K562 (cell line): ENCODE data around the gene LRP10. TPM values are rescaled to one million over a fixed set of nuclear protein-coding genes. Genes with fewer than 3 reads are reported as not detected.

ENCODE experiments used
- FOXK1 ChIP-seq: sonication (generic); formaldehyde crosslinking; IDR thresholded peaks from 2 replicates; pipeline ENCODE4 v1.8.0; 2022; ENCODE audit warnings: missing genetic modification reagents, mild to moderate bottlenecking, borderline replicate concordance
- GTF2E2 ChIP-seq: fragments of 200-800 bp; sonication (Bioruptor generic); IDR thresholded peaks from 2 replicates; pipeline ENCODE4 v1.6.1; 2016; ENCODE audit warnings: missing genetic modification characterization, missing compliant biosample characterization
- HMG20B ChIP-seq: fragments of 250-450 bp; sonication (Bioruptor Pico); IDR thresholded peaks from 2 replicates; pipeline ENCODE4 v1.5.0; 2021; ENCODE audit warnings: mild to moderate bottlenecking
- MED1 ChIP-seq: sonication (generic); formaldehyde crosslinking; IDR thresholded peaks from 2 replicates; pipeline ENCODE4 v1.8.1; 2023; ENCODE audit warnings: missing genetic modification reagents, borderline replicate concordance
- PCBP1 ChIP-seq: fragments of 200-400 bp; formaldehyde crosslinking; IDR thresholded peaks from 2 replicates; pipeline ENCODE4 v1.6.1; 2018; ENCODE audit warnings: mild to moderate bottlenecking, low read depth, low read length; ENCODE audit not compliant: poor library complexity, severe bottlenecking
- RBM15 ChIP-seq: fragments of 200-400 bp; formaldehyde crosslinking; IDR thresholded peaks from 2 replicates; pipeline ENCODE4 v1.6.1; 2018; ENCODE audit warnings: mild to moderate bottlenecking, low read length, moderate library complexity; ENCODE audit not compliant: insufficient read depth
- SMAD3 ChIP-seq: fragments of 450-650 bp; formaldehyde crosslinking; conservative IDR thresholded peaks from 2 replicates; pipeline ENCODE4 v1.4.0; 2020; ENCODE audit warnings: mild to moderate bottlenecking
- STAT5A ChIP-seq: IDR thresholded peaks from 2 replicates; pipeline ENCODE4 v1.6.1; 2012; ENCODE audit warnings: low read length, inconsistent platforms, borderline replicate concordance
- polyA plus RNA-seq, 8 experiments: library from polyadenylated mRNA; depleted of rRNA in 4 of 8; stranded (reverse) in 5 of 8; unstranded in 3 of 8; fragments of >200 nt; fragmentation: Nextera tagmentation in 2 of 8; fragmentation: Illumina TruSeq in 1 of 8; extraction: Ambion mirVana in 2 of 8; extraction: Trizol in 1 of 8; gene quantifications; 2 replicates each; pipeline versions ENCODE4 v1.2.1 to v1.2.3, GENCODE V29; 2011 to 2014; ENCODE audit warnings: inconsistent platforms in 1 of 8, missing spikeins in 1 of 8
- total RNA-seq, 7 experiments: library from RNA; depleted of rRNA in 6 of 7; stranded (reverse); fragments of >200 nt in 6 of 7; fragmentation: Illumina TruSeq in 2 of 7; extraction: Trizol in 2 of 7; gene quantifications; 2 replicates each; pipeline versions ENCODE4 v1.2.1 to v1.2.3, GENCODE V29; 2011 to 2021; ENCODE audit warnings: low replicate concordance in 1 of 7
- TF ChIP-seq, protein P1 (sequence below), 3 experiments: fragments of 200-800 bp in 1 of 3; fragments of 250-450 bp in 1 of 3; fragments of 450-650 bp in 1 of 3; sonication (Bioruptor Pico) in 1 of 3; sonication (Bioruptor generic) in 1 of 3; formaldehyde crosslinking in 1 of 3; IDR thresholded peaks; 2 replicates each; pipeline versions ENCODE4 v1.6.1 to v1.8.0; 2016 to 2022; ENCODE audit warnings: mild to moderate bottlenecking in 2 of 3, missing genetic modification characterization in 2 of 3, missing compliant biosample characterization in 1 of 3, moderate library complexity in 1 of 3
- TF ChIP-seq, protein P2 (sequence below), 2 experiments: fragments of 450-650 bp in 1 of 2; IDR thresholded peaks; 2 replicates each; pipeline ENCODE4 v1.6.1; 2011 to 2017; ENCODE audit warnings: low read depth in 2 of 2, antibody characterized with exemption in 1 of 2, borderline replicate concordance in 1 of 2, low read length in 1 of 2, mild to moderate bottlenecking in 1 of 2, mixed read lengths in 1 of 2; ENCODE audit not compliant: control insufficient read depth in 1 of 2
- TF ChIP-seq, protein P3 (sequence below): sonication (generic); formaldehyde crosslinking; IDR thresholded peaks from 2 replicates; pipeline ENCODE4 v1.8.0; 2023; ENCODE audit warnings: missing genetic modification reagents, mild to moderate bottlenecking, borderline replicate concordance

The LRP10 gene
- total and polyA plus RNA-seq, 9 of the 15 experiments (the other 6 are each of a cell fraction or from before 2014, with no cell fraction given), result 1.3 to 45.5 (median 10.9) TPM

DNA sequence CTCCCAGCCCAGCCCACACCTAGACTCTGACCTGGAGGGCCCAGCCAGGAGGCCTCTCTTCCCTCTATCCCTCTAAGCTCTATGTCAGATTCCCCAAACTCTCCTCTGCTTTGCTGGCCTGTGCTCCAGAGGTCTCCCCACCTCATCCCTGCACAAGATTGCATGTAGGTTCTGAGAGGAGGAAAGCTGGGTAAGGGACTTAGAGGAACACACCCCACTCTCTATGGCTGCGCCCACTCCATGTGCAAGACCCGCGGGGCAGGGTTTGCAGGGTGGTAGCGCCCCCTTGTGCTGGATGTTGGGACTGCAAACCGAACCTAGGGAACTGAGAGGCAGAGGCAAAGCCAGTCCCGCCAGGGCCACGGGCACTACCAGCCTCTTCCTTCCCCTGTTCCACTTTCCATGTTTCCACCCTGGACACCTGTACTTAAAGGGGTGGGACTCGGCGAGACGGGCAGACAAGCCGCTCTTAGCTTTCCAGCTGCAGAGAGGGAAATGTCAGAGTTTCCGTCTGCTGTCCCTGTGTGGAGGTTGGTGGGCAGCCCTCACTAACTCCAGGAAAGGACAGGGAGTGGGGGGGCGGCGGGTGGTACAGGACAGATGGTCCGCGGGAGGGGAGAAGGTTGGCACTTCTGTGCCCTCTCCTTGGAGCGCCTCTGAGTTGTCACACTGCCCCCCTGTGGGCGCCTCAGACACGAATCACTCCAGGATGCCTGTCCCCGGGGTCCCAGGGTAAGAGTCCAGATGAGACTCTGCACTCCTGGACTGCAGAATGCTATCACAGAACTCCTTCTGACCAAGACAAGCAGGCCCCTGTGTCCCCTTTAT lies 18.4 kb upstream of the LRP10 start (continued):
- TF ChIP-seq, protein P1, sequence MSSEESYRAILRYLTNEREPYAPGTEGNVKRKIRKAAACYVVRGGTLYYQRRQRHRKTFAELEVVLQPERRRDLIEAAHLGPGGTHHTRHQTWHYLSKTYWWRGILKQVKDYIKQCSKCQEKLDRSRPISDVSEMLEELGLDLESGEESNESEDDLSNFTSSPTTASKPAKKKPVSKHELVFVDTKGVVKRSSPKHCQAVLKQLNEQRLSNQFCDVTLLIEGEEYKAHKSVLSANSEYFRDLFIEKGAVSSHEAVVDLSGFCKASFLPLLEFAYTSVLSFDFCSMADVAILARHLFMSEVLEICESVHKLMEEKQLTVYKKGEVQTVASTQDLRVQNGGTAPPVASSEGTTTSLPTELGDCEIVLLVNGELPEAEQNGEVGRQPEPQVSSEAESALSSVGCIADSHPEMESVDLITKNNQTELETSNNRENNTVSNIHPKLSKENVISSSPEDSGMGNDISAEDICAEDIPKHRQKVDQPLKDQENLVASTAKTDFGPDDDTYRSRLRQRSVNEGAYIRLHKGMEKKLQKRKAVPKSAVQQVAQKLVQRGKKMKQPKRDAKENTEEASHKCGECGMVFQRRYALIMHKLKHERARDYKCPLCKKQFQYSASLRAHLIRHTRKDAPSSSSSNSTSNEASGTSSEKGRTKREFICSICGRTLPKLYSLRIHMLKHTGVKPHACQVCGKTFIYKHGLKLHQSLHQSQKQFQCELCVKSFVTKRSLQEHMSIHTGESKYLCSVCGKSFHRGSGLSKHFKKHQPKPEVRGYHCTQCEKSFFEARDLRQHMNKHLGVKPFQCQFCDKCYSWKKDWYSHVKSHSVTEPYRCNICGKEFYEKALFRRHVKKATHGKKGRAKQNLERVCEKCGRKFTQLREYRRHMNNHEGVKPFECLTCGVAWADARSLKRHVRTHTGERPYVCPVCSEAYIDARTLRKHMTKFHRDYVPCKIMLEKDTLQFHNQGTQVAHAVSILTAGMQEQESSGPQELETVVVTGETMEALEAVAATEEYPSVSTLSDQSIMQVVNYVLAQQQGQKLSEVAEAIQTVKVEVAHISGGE (CRISPR knock-in tag; IDR thresholded peaks at IDR 0.05), result no peak
- TF ChIP-seq FOXK1 (CRISPR knock-in tag), result peak; percentile 34; the same call in 1 of the 2 replicates
- TF ChIP-seq, protein P2, sequence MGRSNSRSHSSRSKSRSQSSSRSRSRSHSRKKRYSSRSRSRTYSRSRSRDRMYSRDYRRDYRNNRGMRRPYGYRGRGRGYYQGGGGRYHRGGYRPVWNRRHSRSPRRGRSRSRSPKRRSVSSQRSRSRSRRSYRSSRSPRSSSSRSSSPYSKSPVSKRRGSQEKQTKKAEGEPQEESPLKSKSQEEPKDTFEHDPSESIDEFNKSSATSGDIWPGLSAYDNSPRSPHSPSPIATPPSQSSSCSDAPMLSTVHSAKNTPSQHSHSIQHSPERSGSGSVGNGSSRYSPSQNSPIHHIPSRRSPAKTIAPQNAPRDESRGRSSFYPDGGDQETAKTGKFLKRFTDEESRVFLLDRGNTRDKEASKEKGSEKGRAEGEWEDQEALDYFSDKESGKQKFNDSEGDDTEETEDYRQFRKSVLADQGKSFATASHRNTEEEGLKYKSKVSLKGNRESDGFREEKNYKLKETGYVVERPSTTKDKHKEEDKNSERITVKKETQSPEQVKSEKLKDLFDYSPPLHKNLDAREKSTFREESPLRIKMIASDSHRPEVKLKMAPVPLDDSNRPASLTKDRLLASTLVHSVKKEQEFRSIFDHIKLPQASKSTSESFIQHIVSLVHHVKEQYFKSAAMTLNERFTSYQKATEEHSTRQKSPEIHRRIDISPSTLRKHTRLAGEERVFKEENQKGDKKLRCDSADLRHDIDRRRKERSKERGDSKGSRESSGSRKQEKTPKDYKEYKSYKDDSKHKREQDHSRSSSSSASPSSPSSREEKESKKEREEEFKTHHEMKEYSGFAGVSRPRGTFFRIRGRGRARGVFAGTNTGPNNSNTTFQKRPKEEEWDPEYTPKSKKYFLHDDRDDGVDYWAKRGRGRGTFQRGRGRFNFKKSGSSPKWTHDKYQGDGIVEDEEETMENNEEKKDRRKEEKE (IDR thresholded peaks at IDR 0.05; ENCODE audit: borderline replicate concordance in 1 of 2, control insufficient read depth in 1 of 2, low read depth in 2 of 2, low read length in 1 of 2), result no peak
- no peak for TF ChIP-seq SMAD3 (CRISPR knock-in tag)
- TF ChIP-seq GTF2E2 (tag), result no peak
- TF ChIP-seq PCBP1, result no peak
- TF ChIP-seq, protein P3, sequence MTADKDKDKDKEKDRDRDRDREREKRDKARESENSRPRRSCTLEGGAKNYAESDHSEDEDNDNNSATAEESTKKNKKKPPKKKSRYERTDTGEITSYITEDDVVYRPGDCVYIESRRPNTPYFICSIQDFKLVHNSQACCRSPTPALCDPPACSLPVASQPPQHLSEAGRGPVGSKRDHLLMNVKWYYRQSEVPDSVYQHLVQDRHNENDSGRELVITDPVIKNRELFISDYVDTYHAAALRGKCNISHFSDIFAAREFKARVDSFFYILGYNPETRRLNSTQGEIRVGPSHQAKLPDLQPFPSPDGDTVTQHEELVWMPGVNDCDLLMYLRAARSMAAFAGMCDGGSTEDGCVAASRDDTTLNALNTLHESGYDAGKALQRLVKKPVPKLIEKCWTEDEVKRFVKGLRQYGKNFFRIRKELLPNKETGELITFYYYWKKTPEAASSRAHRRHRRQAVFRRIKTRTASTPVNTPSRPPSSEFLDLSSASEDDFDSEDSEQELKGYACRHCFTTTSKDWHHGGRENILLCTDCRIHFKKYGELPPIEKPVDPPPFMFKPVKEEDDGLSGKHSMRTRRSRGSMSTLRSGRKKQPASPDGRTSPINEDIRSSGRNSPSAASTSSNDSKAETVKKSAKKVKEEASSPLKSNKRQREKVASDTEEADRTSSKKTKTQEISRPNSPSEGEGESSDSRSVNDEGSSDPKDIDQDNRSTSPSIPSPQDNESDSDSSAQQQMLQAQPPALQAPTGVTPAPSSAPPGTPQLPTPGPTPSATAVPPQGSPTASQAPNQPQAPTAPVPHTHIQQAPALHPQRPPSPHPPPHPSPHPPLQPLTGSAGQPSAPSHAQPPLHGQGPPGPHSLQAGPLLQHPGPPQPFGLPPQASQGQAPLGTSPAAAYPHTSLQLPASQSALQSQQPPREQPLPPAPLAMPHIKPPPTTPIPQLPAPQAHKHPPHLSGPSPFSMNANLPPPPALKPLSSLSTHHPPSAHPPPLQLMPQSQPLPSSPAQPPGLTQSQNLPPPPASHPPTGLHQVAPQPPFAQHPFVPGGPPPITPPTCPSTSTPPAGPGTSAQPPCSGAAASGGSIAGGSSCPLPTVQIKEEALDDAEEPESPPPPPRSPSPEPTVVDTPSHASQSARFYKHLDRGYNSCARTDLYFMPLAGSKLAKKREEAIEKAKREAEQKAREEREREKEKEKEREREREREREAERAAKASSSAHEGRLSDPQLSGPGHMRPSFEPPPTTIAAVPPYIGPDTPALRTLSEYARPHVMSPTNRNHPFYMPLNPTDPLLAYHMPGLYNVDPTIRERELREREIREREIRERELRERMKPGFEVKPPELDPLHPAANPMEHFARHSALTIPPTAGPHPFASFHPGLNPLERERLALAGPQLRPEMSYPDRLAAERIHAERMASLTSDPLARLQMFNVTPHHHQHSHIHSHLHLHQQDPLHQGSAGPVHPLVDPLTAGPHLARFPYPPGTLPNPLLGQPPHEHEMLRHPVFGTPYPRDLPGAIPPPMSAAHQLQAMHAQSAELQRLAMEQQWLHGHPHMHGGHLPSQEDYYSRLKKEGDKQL, result no peak
- no peak for TF ChIP-seq STAT5A
- TF ChIP-seq MED1, result no peak
- TF ChIP-seq HMG20B, result no peak
- no peak for TF ChIP-seq RBM15
